PFSK-1 (cell line): ENCODE measurements around the gene PCCA.

Experiments
- FOXP2 ChIP-seq: optimal IDR thresholded peaks from 2 replicates; pipeline ENCODE3; 2011; ENCODE audit warnings: borderline replicate concordance, control low read depth, inconsistent platforms; ENCODE audit not compliant: insufficient read depth; ENCODE audit errors: extremely low read length, extremely low read depth
- POLR2AphosphoS5 ChIP-seq: IDR thresholded peaks from 2 replicates; pipeline ENCODE4 v1.6.1; 2012; ENCODE audit warnings: low read depth, mild to moderate bottlenecking, control low read depth, low read length, moderate library complexity
- SIN3A ChIP-seq: IDR thresholded peaks from 2 replicates; pipeline ENCODE4 v1.6.1; 2012; ENCODE audit warnings: mild to moderate bottlenecking, low read length, moderate library complexity, borderline replicate concordance; ENCODE audit not compliant: insufficient read depth
- TAF1 ChIP-seq: IDR thresholded peaks from 2 replicates; pipeline ENCODE4 v1.6.1; 2012; ENCODE audit warnings: low read length, control low read depth, borderline replicate concordance; ENCODE audit not compliant: insufficient read depth
- TF ChIP-seq, protein P1 (sequence below), 2 experiments: IDR thresholded peaks; 2 replicates each; pipeline versions ENCODE4 v1.6.1 to v1.8.0; 2011 to 2012; ENCODE audit warnings: low read depth in 2 of 2, low read length in 2 of 2, control low read depth in 1 of 2, inconsistent platforms in 1 of 2, mild to moderate bottlenecking in 1 of 2, moderate library complexity in 1 of 2; ENCODE audit not compliant: insufficient read depth in 1 of 2

- TF ChIP-seq POLR2AphosphoS5 = no peak
- TF ChIP-seq, protein P1, sequence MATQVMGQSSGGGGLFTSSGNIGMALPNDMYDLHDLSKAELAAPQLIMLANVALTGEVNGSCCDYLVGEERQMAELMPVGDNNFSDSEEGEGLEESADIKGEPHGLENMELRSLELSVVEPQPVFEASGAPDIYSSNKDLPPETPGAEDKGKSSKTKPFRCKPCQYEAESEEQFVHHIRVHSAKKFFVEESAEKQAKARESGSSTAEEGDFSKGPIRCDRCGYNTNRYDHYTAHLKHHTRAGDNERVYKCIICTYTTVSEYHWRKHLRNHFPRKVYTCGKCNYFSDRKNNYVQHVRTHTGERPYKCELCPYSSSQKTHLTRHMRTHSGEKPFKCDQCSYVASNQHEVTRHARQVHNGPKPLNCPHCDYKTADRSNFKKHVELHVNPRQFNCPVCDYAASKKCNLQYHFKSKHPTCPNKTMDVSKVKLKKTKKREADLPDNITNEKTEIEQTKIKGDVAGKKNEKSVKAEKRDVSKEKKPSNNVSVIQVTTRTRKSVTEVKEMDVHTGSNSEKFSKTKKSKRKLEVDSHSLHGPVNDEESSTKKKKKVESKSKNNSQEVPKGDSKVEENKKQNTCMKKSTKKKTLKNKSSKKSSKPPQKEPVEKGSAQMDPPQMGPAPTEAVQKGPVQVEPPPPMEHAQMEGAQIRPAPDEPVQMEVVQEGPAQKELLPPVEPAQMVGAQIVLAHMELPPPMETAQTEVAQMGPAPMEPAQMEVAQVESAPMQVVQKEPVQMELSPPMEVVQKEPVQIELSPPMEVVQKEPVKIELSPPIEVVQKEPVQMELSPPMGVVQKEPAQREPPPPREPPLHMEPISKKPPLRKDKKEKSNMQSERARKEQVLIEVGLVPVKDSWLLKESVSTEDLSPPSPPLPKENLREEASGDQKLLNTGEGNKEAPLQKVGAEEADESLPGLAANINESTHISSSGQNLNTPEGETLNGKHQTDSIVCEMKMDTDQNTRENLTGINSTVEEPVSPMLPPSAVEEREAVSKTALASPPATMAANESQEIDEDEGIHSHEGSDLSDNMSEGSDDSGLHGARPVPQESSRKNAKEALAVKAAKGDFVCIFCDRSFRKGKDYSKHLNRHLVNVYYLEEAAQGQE (IDR thresholded peaks at IDR 0.05; ENCODE audit: insufficient read depth in 1 of 2, low read depth in 2 of 2, low read length in 2 of 2) = no peak
- no peak for TF ChIP-seq TAF1
- no peak for TF ChIP-seq SIN3A
- no peak for TF ChIP-seq FOXP2
Measured at GRCh38 chr13:100214886-100215285, 126.0 kb downstream of the PCCA start.
